Measurements from ENCODE around the gene ESYT3. TPM values are rescaled to one million over a fixed set of nuclear protein-coding genes. Genes with fewer than 3 reads are reported as not detected.

Gene ESYT3
- total RNA-seq, 2 donors from 2014 or later: 1.1 to 3.2 TPM

GRCh38 chr3:138437281-138437680, 2.9 kb downstream of the ESYT3 start:
- DNase-seq (ENCODE audit: low spot score): no peak
- Histone ChIP-seq H3K27ac (no peak overlapping the region), H3K27me3 (replicated peaks; ENCODE audit: insufficient read depth) (no peaks in the 10 kb centered on the region), H3K36me3 (no peaks in the 10 kb centered on the region), H3K4me1 (replicated peaks) (no peaks in the 10 kb centered on the region), H3K9me3 (no peaks in the 10 kb centered on the region), H3K4me3 (no peak overlapping the region)
- intact Hi-C loops (cut with DNase I): no loop called here
- no peak for TF ChIP-seq CTCF (IDR thresholded peaks at IDR 0.05)
- no peak for TF ChIP-seq POLR2A (IDR thresholded peaks at IDR 0.05)
- no peak for TF ChIP-seq POLR2AphosphoS5 (IDR thresholded peaks at IDR 0.05)
- WGBS: 96% methylated on average over 6 of the region's 6 CpGs

- no peak overlapping the region for H3K27ac ChIP-seq
- TF ChIP-seq POLR2AphosphoS5 (IDR thresholded peaks at IDR 0.05) (no peak), CTCF (IDR thresholded peaks at IDR 0.05) (no peak), POLR2A (IDR thresholded peaks at IDR 0.05) (no peak)
- intact Hi-C loops (cut with DNase I): no loop called here
- H3K4me1 ChIP-seq (replicated peaks): no peaks in the 10 kb centered on the region
- WGBS: 76% methylated on average over 11 of the region's 11 CpGs
- H3K4me3 ChIP-seq: no peak overlapping the region
- no peaks in the 10 kb centered on the region for H3K36me3 ChIP-seq
- DNase-seq (ENCODE audit: low spot score): no peak
- no peaks in the 10 kb centered on the region for H3K27me3 ChIP-seq (replicated peaks; ENCODE audit: insufficient read depth)
- H3K9me3 ChIP-seq: no peaks in the 10 kb centered on the region
Observed at GRCh38 chr3:138438896-138439295, 4.5 kb downstream of the ESYT3 start.

GRCh38 chr3:138439646-138440045, 5.2 kb downstream of the ESYT3 start:
- no peak overlapping the region for H3K27ac ChIP-seq
- no peaks in the 10 kb centered on the region for H3K36me3 ChIP-seq
- WGBS: 41% methylated on average over 4 of the region's 4 CpGs
- TF ChIP-seq POLR2A (IDR thresholded peaks at IDR 0.05): no peak
- no peak for TF ChIP-seq POLR2AphosphoS5 (IDR thresholded peaks at IDR 0.05)
- TF ChIP-seq CTCF (IDR thresholded peaks at IDR 0.05): no peak
- no peaks in the 10 kb centered on the region for H3K27me3 ChIP-seq (replicated peaks; ENCODE audit: insufficient read depth)
- no peaks in the 10 kb centered on the region for H3K9me3 ChIP-seq
- no peak for DNase-seq (ENCODE audit: low spot score)
- intact Hi-C loops (cut with DNase I): no loop called here
- H3K4me3 ChIP-seq: no peak overlapping the region
- H3K4me1 ChIP-seq (replicated peaks): no peaks in the 10 kb centered on the region

- WGBS: 74% methylated on average over 7 of the region's 7 CpGs
- Histone ChIP-seq H3K27ac (no peak overlapping the region), H3K9me3 (no peaks in the 10 kb centered on the region), H3K4me1 (replicated peaks) (no peaks in the 10 kb centered on the region), H3K4me3 (no peak overlapping the region), H3K36me3 (no peaks in the 10 kb centered on the region), H3K27me3 (replicated peaks; ENCODE audit: insufficient read depth) (no peaks in the 10 kb centered on the region)
- no peak for DNase-seq (ENCODE audit: low spot score)
- intact Hi-C loops (cut with DNase I): no loop called here
- no peak for TF ChIP-seq POLR2A (IDR thresholded peaks at IDR 0.05)
- no peak for TF ChIP-seq POLR2AphosphoS5 (IDR thresholded peaks at IDR 0.05)
- no peak for TF ChIP-seq CTCF (IDR thresholded peaks at IDR 0.05)
Observed at GRCh38 chr3:138440121-138440521, 5.7 kb downstream of the ESYT3 start.

- TF ChIP-seq CTCF (IDR thresholded peaks at IDR 0.05) (no peak), POLR2A (IDR thresholded peaks at IDR 0.05) (no peak), POLR2AphosphoS5 (IDR thresholded peaks at IDR 0.05) (no peak)
- 74% methylated on average over 3 of the region's 3 CpGs for WGBS
- H3K9me3 ChIP-seq: no peaks in the 10 kb centered on the region
- H3K27me3 ChIP-seq (replicated peaks; ENCODE audit: insufficient read depth): no peaks in the 10 kb centered on the region
- no peaks in the 10 kb centered on the region for H3K36me3 ChIP-seq
- no peak overlapping the region for H3K27ac ChIP-seq
- H3K4me1 ChIP-seq (replicated peaks): no peaks in the 10 kb centered on the region
- DNase-seq (ENCODE audit: low spot score): no peak
- intact Hi-C loops (cut with DNase I): no loop called here
- no peak overlapping the region for H3K4me3 ChIP-seq
Observed at GRCh38 chr3:138440596-138440995, 6.2 kb downstream of the ESYT3 start.
